SJSA1 (cell line): ENCODE measurements around the gene KLHL22. TPM values are rescaled to one million over a fixed set of nuclear protein-coding genes. Genes with fewer than 3 reads are reported as not detected.
"Not testable (repeated sequence)": the region's sequence is repeated elsewhere in the genome, so short reads cannot be mapped to it uniquely, and the experiment has no call there.

Source experiments
- DNase-seq, 2 experiments: peaks; one replicate each; pipeline ENCODE4 v3.0.0-alpha.2; 2015 to 2020; ENCODE audit warnings: low spot score in 2 of 2, low read depth in 1 of 2
- H3K27ac ChIP-seq: fragments of 250-450 bp; sonication (Bioruptor Pico); 2 replicates; pipeline ENCODE4 v1.5.1; 2020; ENCODE audit warnings: mild to moderate bottlenecking, moderate library complexity
- H3K27me3 ChIP-seq: fragments of 250-450 bp; sonication (Bioruptor Pico); replicated peaks from 2 replicates; pipeline ENCODE4 v1.5.1; 2020; ENCODE audit warnings: mild to moderate bottlenecking, moderate library complexity
- H3K36me3 ChIP-seq: fragments of 250-450 bp; sonication (Bioruptor Pico); 2 replicates; pipeline ENCODE4 v1.5.1; 2020; ENCODE audit warnings: mild to moderate bottlenecking
- H3K4me1 ChIP-seq: fragments of 250-450 bp; sonication (Bioruptor Pico); replicated peaks from 2 replicates; pipeline ENCODE4 v1.6.1; 2021; ENCODE audit warnings: mild to moderate bottlenecking
- H3K4me3 ChIP-seq: fragments of 250-450 bp; sonication (Bioruptor Pico); 2 replicates; pipeline ENCODE4 v1.5.1; 2020; ENCODE audit warnings: mild to moderate bottlenecking
- H3K9me3 ChIP-seq: fragments of 250-450 bp; sonication (Bioruptor Pico); replicated peaks from 2 replicates; pipeline ENCODE4 v1.5.1; 2020; ENCODE audit warnings: mild to moderate bottlenecking
- total RNA-seq: library from RNA; depleted of rRNA; stranded (reverse); fragments of >200 nt; shearing (Covaris generic); gene quantifications from 2 replicates; pipeline ENCODE4 v1.2.3, GENCODE V29; 2014

KLHL22 gene
- total RNA-seq, 1 experiment from 2014 or later: 24.2 TPM

DNA sequence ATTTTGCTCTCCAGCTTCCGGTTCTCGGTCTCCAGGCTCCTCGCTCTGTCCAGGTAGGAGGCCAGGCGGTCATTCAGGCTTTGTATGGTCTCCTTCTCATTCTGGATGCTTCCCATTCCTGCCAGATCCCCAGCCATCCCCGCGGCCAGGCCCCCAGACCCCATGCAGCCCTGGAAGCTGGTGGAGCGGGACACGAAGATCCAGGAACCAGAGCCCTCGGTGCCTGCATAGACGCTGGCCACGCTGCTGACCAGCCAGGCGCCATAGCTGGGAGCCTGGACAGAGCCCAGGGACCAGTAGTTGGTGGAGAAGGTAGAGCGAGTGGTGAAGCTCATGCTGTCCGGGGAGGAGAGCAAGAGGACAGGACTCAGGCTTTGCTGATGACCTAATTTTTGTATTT, 11.8 kb downstream of the KLHL22 start:
- H3K36me3 ChIP-seq: peaks cover 11% of the 10 kb centered on the region
- H3K27ac ChIP-seq: no peak overlapping the region
- no peak overlapping the region for H3K4me3 ChIP-seq
- no peaks in the 10 kb centered on the region for H3K4me1 ChIP-seq
- no peak for DNase-seq
- no peaks in the 10 kb centered on the region for H3K27me3 ChIP-seq
- H3K9me3 ChIP-seq: no peaks in the 10 kb centered on the region

DNA sequence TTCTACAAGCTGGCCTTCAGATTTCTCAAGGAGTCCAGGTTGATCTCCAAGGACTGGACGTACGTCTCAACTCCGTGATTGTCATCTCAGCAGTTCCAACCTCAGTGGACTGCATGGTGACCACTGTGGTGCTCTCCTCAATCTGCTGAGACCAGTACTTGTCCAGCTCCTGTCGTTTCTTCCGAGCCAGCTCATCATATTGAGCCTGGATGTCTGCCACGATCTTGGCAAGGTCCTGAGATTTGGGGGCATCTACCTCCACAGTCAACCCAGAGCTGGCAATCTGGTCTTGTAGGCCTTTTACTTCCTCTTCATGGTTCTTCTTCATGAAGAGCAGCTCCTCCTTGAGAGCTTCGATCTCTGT, 12.5 kb downstream of the KLHL22 start:
- not testable (repeated sequence) for H3K36me3 ChIP-seq, DNase-seq, H3K27ac ChIP-seq, H3K9me3 ChIP-seq, H3K4me3 ChIP-seq, H3K27me3 ChIP-seq, H3K4me1 ChIP-seq

DNA sequence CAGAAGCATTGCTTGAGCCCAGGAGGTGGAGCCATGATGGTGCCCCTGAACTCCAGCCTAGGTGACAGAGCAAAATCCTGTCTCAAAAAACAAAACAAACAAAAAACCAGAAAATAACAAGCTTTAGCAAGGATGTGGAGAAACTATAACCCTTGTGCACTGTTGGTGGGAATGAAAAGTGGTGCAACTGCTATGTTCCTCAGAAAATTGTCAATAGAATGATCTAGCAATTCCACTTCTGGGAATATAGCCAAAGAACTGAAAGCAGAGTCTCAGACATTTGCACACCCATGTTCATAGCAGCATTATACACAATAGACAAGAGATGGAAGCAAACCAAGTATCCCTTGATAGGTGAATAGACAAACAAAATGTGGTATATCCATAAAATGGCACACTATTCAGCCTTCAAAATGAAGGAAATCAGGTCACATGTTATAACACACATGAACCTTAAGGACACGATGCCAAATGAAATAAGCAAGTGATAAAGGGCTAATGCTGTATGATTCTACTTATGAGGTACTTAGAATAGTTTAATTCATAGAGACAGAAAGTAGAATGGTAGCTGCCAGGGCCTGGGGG, 15.9 kb downstream of the KLHL22 start:
- DNase-seq: no peak
- H3K27me3 ChIP-seq: no peaks in the 10 kb centered on the region
- no peak overlapping the region for H3K27ac ChIP-seq
- H3K9me3 ChIP-seq: no peaks in the 10 kb centered on the region
- no peak overlapping the region for H3K4me3 ChIP-seq
- H3K4me1 ChIP-seq: no peaks in the 10 kb centered on the region
- peaks cover 9% of the 10 kb centered on the region; the same call in 1 of the 2 replicates for H3K36me3 ChIP-seq

DNA sequence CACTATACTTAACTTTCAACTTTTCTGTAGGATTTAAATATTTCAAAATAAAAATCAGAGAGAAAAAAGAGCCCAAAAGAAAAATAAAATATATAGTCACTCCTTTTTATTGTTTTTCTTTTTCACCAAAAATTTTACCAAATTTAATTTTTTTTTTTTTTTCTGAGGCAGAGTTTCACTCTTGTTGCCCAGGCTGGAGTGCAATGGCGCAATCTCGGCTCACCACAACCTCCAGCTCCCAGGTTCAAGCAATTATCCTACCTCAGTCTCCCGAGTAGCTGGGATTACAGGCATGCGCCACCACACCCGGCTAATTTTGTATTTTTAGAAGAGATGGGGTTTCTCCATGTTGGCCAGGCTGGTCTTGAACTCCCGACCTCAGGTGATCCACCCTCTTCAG, 17.5 kb downstream of the KLHL22 start:
- DNase-seq, H3K9me3 ChIP-seq, H3K36me3 ChIP-seq, H3K4me3 ChIP-seq, H3K27ac ChIP-seq, H3K27me3 ChIP-seq, H3K4me1 ChIP-seq: not testable (repeated sequence)

DNA sequence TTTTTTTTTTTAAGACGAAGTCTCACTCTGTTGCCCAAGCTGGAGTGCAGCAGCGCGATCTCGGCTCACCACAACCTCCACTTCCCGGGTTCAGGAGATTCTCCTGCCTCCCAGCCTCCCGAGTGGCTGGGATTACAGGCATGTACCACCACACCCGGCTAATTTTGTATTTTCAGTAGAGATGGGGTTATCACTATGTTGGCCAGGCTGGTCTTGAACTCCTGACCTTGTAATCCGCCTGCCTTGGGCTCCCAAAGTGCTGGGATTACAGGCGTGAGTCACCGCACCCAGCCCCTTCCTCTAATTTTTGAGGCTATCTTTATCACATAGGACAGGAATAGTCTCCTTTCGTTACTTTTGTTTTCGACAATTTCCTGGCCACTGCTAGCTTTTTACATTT, 20.0 kb downstream of the KLHL22 start:
- H3K36me3 ChIP-seq, H3K27ac ChIP-seq, H3K27me3 ChIP-seq, H3K4me3 ChIP-seq, H3K4me1 ChIP-seq, DNase-seq, H3K9me3 ChIP-seq: not testable (repeated sequence)

DNA sequence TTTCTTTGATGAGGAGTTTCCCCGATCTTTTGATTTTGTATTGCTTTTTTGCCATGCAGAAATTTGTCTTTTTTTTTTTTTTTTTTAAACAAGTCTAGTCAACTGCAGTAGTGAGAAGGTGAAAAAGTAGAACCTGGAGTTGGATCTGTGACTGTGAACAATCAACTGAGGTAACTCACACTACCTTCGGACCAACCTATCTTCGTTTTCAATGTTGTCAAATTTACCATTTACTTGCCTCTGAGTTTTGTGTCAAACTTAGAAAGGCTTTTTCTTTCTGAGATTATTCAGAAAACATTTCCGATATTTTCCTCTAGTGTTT, 20.5 kb downstream of the KLHL22 start:
- DNase-seq: no peak
- no peaks in the 10 kb centered on the region for H3K4me1 ChIP-seq
- H3K9me3 ChIP-seq: no peaks in the 10 kb centered on the region
- no peaks in the 10 kb centered on the region for H3K27me3 ChIP-seq
- no peak overlapping the region for H3K4me3 ChIP-seq
- no peak overlapping the region for H3K27ac ChIP-seq
- peaks cover 11% of the 10 kb centered on the region; the same call in 1 of the 2 replicates for H3K36me3 ChIP-seq

DNA sequence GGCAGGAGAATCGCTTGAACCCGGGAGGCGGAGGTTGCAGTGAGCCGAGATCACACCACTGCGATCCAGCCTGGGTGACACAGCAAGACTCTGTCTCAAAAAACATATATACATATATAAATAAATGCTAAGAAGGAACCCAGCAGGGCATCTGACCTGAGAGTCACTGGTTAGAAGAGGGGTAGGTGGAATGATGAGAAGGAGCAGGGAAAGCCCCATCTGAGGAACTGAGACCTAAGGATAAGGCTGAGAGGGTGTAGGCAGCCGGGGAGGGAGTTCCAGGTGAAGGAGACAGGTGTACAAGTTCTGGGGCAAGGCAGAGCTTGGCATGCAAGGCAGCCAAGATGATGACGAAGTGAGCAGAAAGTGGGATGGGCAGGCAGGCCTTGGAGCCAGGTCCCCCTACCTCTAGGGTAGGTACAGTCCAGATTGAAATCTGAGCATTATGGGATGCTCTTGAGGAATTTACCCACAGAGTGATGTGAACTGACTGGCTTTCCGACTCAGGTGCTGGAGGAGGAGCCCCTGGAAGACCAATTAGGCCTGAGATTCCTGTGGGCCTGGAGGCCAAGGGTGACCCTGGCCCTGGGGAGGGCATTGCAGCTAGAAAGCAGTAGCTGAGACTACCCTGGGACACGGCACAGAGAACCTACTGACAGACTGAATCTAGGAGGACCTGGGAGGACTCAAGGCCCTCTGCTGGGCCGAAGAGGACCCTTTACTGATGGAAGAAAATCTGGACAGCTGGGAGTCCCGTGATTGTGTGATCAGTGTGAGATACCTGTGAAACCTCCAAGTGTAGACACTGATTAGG, 22.8 kb downstream of the KLHL22 start:
- no peak overlapping the region for H3K27ac ChIP-seq

DNA sequence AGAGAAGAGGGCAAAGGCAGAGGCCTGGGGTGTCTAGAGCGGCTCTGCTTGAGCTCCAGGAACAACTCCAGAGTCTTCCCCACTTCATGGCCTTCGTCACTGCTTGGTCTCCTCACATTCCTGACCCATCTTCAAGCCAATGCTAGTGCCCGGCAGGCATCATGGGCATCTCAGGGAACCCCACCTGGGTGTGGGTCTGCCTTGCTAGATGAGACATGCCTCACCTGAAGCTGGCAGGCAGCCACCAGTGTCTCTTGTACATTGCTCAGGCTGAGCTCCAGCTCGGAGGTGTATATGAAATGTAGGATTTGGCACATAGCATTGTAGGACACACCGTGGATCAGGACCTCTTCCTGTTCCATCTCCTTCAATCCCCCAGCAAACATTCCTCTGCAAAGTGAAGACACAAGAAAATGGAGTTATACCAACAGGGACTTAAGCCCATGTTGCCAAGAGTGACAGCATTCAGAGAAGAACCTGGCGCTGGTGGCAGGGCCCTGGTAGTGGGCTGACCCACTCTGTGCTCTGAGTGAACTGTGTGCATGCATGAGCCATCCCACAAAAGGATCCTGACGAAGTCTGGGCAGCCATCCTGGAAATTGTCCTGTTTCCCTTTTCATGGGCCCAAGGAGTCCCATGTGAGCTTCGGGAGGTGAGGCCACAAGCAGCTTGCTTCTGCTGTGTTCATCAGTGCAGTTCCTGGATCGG, 24.3 kb downstream of the KLHL22 start:
- H3K27me3 ChIP-seq: no peaks in the 10 kb centered on the region
- DNase-seq: no peak
- H3K27ac ChIP-seq: no peak overlapping the region
- no peak overlapping the region for H3K4me3 ChIP-seq
- no peaks in the 10 kb centered on the region for H3K9me3 ChIP-seq
- H3K36me3 ChIP-seq: peaks cover 16% of the 10 kb centered on the region; the same call in 1 of the 2 replicates
- no peaks in the 10 kb centered on the region for H3K4me1 ChIP-seq

More for the DNA sequence above, 22.8 kb downstream of the KLHL22 start:
- Histone ChIP-seq H3K9me3 (no peaks in the 10 kb centered on the region), H3K27me3 (no peaks in the 10 kb centered on the region), H3K36me3 (peaks cover 16% of the 10 kb centered on the region; the same call in 1 of the 2 replicates), H3K4me3 (no peak overlapping the region), H3K4me1 (no peaks in the 10 kb centered on the region)
- DNase-seq: no peak

DNA sequence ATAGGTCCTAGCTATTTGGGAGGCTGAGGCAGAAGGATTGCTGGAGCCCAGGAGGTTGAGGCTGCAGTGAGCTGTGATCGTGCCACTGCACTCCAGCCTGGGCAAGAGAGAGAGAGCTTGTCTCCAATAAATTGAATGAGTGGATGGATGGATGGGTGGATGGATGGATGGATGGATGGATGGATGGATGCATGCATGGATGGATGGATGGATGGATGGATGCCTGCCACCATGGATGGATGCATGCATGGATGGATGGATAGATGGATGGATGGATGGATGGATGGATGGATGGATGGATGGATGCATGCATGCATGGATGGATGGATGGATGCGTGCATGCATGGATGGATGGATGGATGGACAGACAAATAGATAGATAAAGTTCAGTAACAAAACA, 25.1 kb downstream of the KLHL22 start:
- not testable (repeated sequence) for H3K4me3 ChIP-seq, H3K4me1 ChIP-seq, H3K27ac ChIP-seq

DNA sequence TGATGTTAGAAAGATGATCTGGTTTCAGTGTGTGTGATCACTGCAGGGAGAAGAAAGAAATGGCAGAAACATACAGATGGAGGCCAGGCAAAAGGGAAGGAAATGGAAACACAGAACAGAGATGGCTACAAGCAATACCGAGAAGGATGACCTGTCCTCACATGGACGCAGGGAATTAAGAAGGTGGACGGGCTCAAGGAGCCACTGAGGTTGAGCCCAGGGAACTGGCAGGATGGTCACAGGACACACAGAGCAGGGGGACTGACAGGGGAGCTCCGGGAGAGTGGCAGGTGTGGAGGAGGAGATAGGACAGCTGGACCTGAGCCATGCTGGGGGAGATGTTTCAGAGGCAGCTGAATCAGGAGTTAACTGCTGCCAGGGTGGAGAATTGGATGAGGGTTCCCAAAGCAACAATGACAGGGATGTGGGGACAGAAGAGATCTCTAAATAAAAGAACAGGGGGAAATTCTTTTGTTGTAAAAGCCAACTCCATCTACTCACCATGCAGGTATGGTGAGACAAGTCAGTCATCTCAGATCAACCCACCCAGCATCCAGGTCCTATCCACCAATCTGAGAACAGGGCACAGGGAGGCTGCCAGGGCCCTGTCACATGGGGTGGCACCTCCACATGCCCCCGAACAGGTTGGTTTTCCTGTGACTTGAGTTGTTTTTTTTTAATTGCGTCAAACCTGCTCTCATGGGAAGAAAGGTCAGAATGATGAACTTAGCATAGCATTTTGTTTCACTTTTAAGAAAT, 26.3 kb downstream of the KLHL22 start:
- Histone ChIP-seq H3K4me1 (no peaks in the 10 kb centered on the region), H3K27ac (no peak overlapping the region), H3K36me3 (peaks cover 26% of the 10 kb centered on the region), H3K9me3 (no peaks in the 10 kb centered on the region), H3K27me3 (no peaks in the 10 kb centered on the region), H3K4me3 (no peak overlapping the region)
- no peak for DNase-seq

More for the DNA sequence above, 25.1 kb downstream of the KLHL22 start:
- H3K27me3 ChIP-seq, H3K9me3 ChIP-seq, DNase-seq: not testable (repeated sequence)
- peaks cover 16% of the 10 kb centered on the region; the same call in 1 of the 2 replicates for H3K36me3 ChIP-seq

DNA sequence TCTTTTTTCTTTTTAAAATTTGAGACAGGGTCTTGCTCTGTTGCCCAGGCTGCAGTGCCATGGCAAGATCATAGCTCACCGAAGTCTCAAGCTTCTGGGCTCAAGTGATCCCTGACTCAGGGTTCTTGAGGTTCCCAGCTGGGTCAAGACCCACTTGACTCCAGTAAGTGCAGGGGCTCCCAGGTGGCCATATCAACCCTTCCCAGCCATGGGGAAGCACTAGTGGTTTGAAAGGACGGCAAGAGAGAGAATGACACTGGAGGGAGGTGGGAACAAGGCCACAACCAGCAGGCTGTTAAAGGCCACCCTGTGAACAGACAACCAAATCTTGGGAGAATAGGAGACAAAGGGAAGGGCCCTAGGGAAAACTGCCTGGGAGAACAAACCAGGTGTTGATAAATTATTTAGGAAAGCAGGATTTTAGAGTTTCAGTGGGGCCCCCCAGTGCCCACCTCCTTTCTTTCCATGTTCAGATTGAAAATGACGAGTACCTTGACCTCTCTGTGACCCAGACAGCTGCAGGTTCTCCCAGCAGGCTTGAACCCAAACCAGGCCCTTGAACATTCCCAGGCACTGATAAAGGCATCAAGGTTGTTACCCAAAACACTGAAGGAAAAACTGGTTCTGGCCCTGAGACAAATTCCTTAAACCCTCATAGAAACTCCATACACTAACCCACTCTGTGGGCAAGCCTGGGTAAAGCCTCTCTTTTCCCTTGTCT, 28.8 kb downstream of the KLHL22 start:
- H3K27ac ChIP-seq: no peak overlapping the region
- H3K9me3 ChIP-seq: no peaks in the 10 kb centered on the region
- H3K4me1 ChIP-seq: no peaks in the 10 kb centered on the region
- H3K27me3 ChIP-seq: no peaks in the 10 kb centered on the region
- H3K36me3 ChIP-seq: peaks cover 26% of the 10 kb centered on the region
- H3K4me3 ChIP-seq: no peak overlapping the region
- DNase-seq: no peak

DNA sequence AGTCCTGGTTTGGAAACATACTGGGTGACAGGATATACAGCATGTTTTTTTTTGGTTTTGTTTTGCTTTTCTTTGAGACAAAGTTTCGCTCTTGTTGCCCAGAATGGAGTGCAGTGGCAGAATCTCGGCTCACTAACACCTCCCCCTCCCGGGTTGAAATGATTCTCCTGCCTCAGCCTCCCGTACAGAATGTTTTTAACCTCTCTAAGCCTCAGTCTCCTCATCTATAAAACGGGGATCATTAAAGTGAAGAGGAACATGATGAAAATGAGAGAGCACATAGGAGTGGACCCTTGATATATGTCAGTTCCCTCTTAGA, 29.9 kb downstream of the KLHL22 start:
- H3K4me1 ChIP-seq: no peaks in the 10 kb centered on the region
- H3K36me3 ChIP-seq: peaks cover 17% of the 10 kb centered on the region
- no peak for DNase-seq
- H3K27ac ChIP-seq: no peak overlapping the region
- H3K27me3 ChIP-seq: no peaks in the 10 kb centered on the region
- no peak overlapping the region for H3K4me3 ChIP-seq
- H3K9me3 ChIP-seq: no peaks in the 10 kb centered on the region

DNA sequence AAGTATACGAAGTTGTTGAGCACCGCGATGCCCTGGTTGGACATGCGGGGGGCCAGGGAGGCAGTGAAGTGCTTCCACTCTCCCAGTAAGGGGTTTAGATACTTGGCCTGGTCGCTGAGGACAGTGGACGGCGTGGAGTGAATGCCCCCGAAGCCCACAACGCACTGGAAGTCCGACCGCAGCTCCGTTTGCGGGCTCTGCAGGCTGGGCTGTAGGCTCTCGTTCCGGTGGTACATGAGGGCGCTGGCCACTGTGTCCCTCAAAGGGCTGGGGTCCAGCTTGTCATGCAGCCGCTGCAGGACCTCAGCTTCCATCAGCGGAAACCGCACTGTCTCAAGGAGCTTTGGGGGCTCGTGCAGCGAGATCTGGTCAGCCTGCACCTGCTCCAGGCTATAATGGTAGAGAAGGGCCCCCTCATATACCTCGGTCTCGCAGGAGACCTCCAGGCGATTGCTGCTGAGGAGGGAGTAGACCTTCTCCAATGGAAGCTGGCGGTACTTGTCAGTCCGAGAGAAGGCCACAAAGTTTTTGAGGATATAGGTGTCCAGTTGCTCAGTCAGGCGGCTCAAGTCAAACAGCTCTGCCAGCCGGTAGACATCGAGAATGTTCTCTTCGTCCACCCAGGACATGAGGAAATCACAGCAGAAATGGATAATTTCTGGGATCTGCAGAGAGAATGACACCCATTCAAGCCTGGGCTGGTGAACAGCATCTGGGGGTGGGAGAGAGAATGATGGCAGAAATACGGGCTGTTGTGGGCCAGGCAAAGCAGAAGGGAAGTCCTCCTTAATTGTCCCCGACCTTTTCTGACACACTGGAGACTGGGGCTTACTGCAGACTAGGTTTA, 30.5 kb downstream of the KLHL22 start:
- Histone ChIP-seq H3K4me1 (no peaks in the 10 kb centered on the region), H3K9me3 (no peaks in the 10 kb centered on the region), H3K36me3 (peaks cover 15% of the 10 kb centered on the region), H3K27me3 (no peaks in the 10 kb centered on the region), H3K4me3 (no peak overlapping the region), H3K27ac (no peak overlapping the region)
- DNase-seq: no peak
